Astrocyte (in vitro differentiated cells and primary cell): ENCODE measurements around the gene SPTBN1. TPM values are rescaled to one million over a fixed set of nuclear protein-coding genes. Genes with fewer than 3 reads are reported as not detected.

Experiments used
- DNase-seq: peaks from one replicate; pipeline ENCODE4 v3.0.0-alpha.2; 2010; ENCODE audit warnings: low read depth
- FAIRE-seq: peaks from 2 replicates; lab custom pipeline; 2011; peaks lifted over from hg19 to GRCh38; lab: Jason Lieb, UNC
- H2AFZ ChIP-seq: 2 replicates; pipeline ENCODE4 v1.6.0; 2012; ENCODE audit warnings: low read depth, low read length, inconsistent platforms
- H3K27ac ChIP-seq: 2 replicates; pipeline ENCODE4 v1.5.1; 2011; ENCODE audit warnings: low read depth, low read length, inconsistent platforms
- H3K27me3 ChIP-seq: 2 replicates; pipeline ENCODE4 v1.6.0; 2011; ENCODE audit warnings: low read length, inconsistent platforms; ENCODE audit not compliant: insufficient read depth
- H3K36me3 ChIP-seq: 2 replicates; pipeline ENCODE4 v1.5.1; 2011; ENCODE audit warnings: low read length, inconsistent platforms; ENCODE audit not compliant: insufficient read depth
- H3K4me1 ChIP-seq: 2 replicates; pipeline ENCODE4 v1.5.1; 2011; ENCODE audit warnings: low read length, inconsistent platforms; ENCODE audit not compliant: insufficient read depth
- H3K4me2 ChIP-seq: 2 replicates; pipeline ENCODE4 v1.6.0; 2012; ENCODE audit warnings: low read length, inconsistent platforms
- H3K4me3 ChIP-seq: 2 replicates; pipeline ENCODE4 v1.5.1; 2011; ENCODE audit warnings: low read depth, mild to moderate bottlenecking, low read length, inconsistent platforms; ENCODE audit not compliant: insufficient read depth
- H3K79me2 ChIP-seq: 2 replicates; pipeline ENCODE4 v1.6.0; 2012; ENCODE audit warnings: mild to moderate bottlenecking, low read length, inconsistent platforms; ENCODE audit not compliant: insufficient read depth
- H3K9ac ChIP-seq: 2 replicates; pipeline ENCODE4 v1.6.0; 2012; ENCODE audit warnings: mild to moderate bottlenecking, low read length, inconsistent platforms
- H3K9me3 ChIP-seq: 2 replicates; pipeline ENCODE4 v1.5.1; 2012; ENCODE audit warnings: low read depth, mild to moderate bottlenecking, low read length, inconsistent platforms; ENCODE audit not compliant: insufficient read depth
- H4K20me1 ChIP-seq: 2 replicates; pipeline ENCODE4 v1.6.0; 2012; ENCODE audit warnings: low read length, inconsistent platforms; ENCODE audit not compliant: insufficient read depth
- H3K27ac Mint-ChIP-seq: one replicate; pipeline ENCODE4 v1.8.0; 2021; ENCODE audit warnings: mild to moderate bottlenecking, mixed read lengths; ENCODE audit not compliant: unreplicated experiment
- H3K27me3 Mint-ChIP-seq: one replicate; pipeline ENCODE4 v1.8.0; 2021; ENCODE audit warnings: low read depth, mixed read lengths; ENCODE audit not compliant: unreplicated experiment
- H3K36me3 Mint-ChIP-seq: one replicate; pipeline ENCODE4 v1.8.0; 2021; ENCODE audit warnings: low read depth, mixed read lengths; ENCODE audit not compliant: unreplicated experiment
- H3K4me1 Mint-ChIP-seq: one replicate; pipeline ENCODE4 v1.8.0; 2021; ENCODE audit warnings: low read depth, mixed read lengths; ENCODE audit not compliant: unreplicated experiment
- H3K4me3 Mint-ChIP-seq: one replicate; pipeline ENCODE4 v1.8.0; 2021; ENCODE audit warnings: mild to moderate bottlenecking, moderate library complexity, mixed read lengths; ENCODE audit not compliant: unreplicated experiment
- H3K9me3 Mint-ChIP-seq: one replicate; pipeline ENCODE4 v1.8.0; 2021; ENCODE audit warnings: mild to moderate bottlenecking, mixed read lengths; ENCODE audit not compliant: unreplicated experiment
- CTCF ChIP-seq: IDR thresholded peaks from 2 replicates; pipeline ENCODE4 v1.5.1; 2011; ENCODE audit warnings: low read depth, mild to moderate bottlenecking, inconsistent platforms, low read length, moderate library complexity; ENCODE audit not compliant: insufficient read depth
- EZH2 ChIP-seq: IDR thresholded peaks from 2 replicates; pipeline ENCODE4 v1.6.1; 2012; ENCODE audit warnings: mild to moderate bottlenecking, low read length, inconsistent platforms; ENCODE audit not compliant: insufficient read depth
- total RNA-seq: library from RNA; stranded (reverse); gene quantifications from 2 replicates; pipeline ENCODE4 v1.2.1, GENCODE V29; 2021

SPTBN1 gene
- total RNA-seq, 1 donor from 2014 or later, result 311 TPM

- Histone ChIP-seq H4K20me1 (no peaks in the 10 kb centered on the region), H3K4me3 (no peak overlapping the region), H3K27ac (no peak overlapping the region), H3K4me1 (peaks cover 14% of the 10 kb centered on the region), H2AFZ (no peak overlapping the region), H3K79me2 (no peaks in the 10 kb centered on the region), H3K36me3 (no peaks in the 10 kb centered on the region), H3K9me3 (no peaks in the 10 kb centered on the region), H3K9ac (no peak overlapping the region), H3K4me2 (no peak overlapping the region), H3K27me3 (peaks cover 11% of the 10 kb centered on the region)
- Mint-ChIP-seq H3K4me1 (no peaks in the 10 kb centered on the region), H3K36me3 (no peaks in the 10 kb centered on the region), H3K4me3 (no peak overlapping the region), H3K27ac (no peak overlapping the region), H3K9me3 (peaks cover 2% of the 10 kb centered on the region), H3K27me3 (peaks cover 19% of the 10 kb centered on the region)
- no peak for TF ChIP-seq EZH2
- no peak for TF ChIP-seq CTCF
- DNase-seq (no peak), FAIRE-seq (no peak)
These were observed 264.4 kb downstream of the SPTBN1 start for GRCh38 chr2:54720563-54720962.

Other genes with a start within 250 kb of the SPTBN1 start
- gene TSPYL6, start 200.1 kb upstream of the SPTBN1 start, total RNA-seq, result not detected in 2 replicates